Neuronal stem cell (in vitro differentiated cells): ENCODE data around the gene MXD3.

ENCODE experiments used
- DNase-seq: peaks from one replicate; pipeline ENCODE4 v3.0.0-alpha.2; 2013; ENCODE audit warnings: low spot score
- H2AFZ ChIP-seq: one replicate; pipeline ENCODE4 v1.6.1; 2013; ENCODE audit warnings: mild to moderate bottlenecking, low read length, inconsistent platforms
- H2AK5ac ChIP-seq: 2 replicates; pipeline ENCODE4 v1.6.1; 2013; ENCODE audit warnings: low read depth, mild to moderate bottlenecking, inconsistent platforms, low read length, moderate library complexity, mixed read lengths
- H2BK120ac ChIP-seq: 2 replicates; pipeline ENCODE4 v1.6.1; 2013; ENCODE audit warnings: low read depth, mild to moderate bottlenecking, inconsistent platforms, low read length, moderate library complexity, mixed read lengths
- H2BK12ac ChIP-seq: one replicate; pipeline ENCODE4 v1.6.1; 2013; ENCODE audit warnings: low read length, inconsistent platforms
- H2BK15ac ChIP-seq: 2 replicates; pipeline ENCODE4 v1.6.1; 2013; ENCODE audit warnings: mild to moderate bottlenecking, low read length, inconsistent platforms, mixed read lengths
- H2BK5ac ChIP-seq: one replicate; pipeline ENCODE4 v1.6.1; 2013; ENCODE audit warnings: inconsistent platforms, mild to moderate bottlenecking, low read length, moderate library complexity
- H3K14ac ChIP-seq: one replicate; pipeline ENCODE4 v1.6.1; 2013; ENCODE audit warnings: low read length, inconsistent platforms
- H3K18ac ChIP-seq: 2 replicates; pipeline ENCODE4 v1.6.1; 2013; ENCODE audit warnings: low read length, inconsistent platforms
- H3K23ac ChIP-seq: 2 replicates; pipeline ENCODE4 v1.6.1; 2013; ENCODE audit warnings: low read depth, mild to moderate bottlenecking, mixed read lengths, low read length, inconsistent platforms; ENCODE audit not compliant: poor library complexity
- H3K27ac ChIP-seq: replicated peaks from 3 replicates; pipeline ENCODE4 v1.5.1; 2013; ENCODE audit warnings: low read length, inconsistent platforms
- H3K27me3 ChIP-seq, 3 experiments: 2 replicates each; pipeline ENCODE4 v1.6.1; 2013; ENCODE audit warnings: low read length in 3 of 3, mild to moderate bottlenecking in 2 of 3, inconsistent platforms in 1 of 3, low read depth in 1 of 3, mixed read lengths in 1 of 3, moderate library complexity in 1 of 3; ENCODE audit not compliant: control insufficient read depth in 3 of 3, insufficient read depth in 3 of 3
- H3K36me3 ChIP-seq, 2 donors: replicated peaks in 1 of 2; 2 replicates each; pipeline ENCODE4 v1.6.1; 2013; ENCODE audit warnings: low read length in 2 of 2; ENCODE audit not compliant: control insufficient read depth in 2 of 2, insufficient read depth in 2 of 2
- H3K4ac ChIP-seq: 2 replicates; pipeline ENCODE4 v1.6.1; 2013; ENCODE audit warnings: inconsistent platforms, mild to moderate bottlenecking, low read length, moderate library complexity
- H3K4me1 ChIP-seq, 2 donors: 1 replicate in 1 of 2; 2 replicates in 1 of 2; pipeline ENCODE4 v1.6.1; 2013; ENCODE audit warnings: low read length in 2 of 2, low read depth in 1 of 2; ENCODE audit not compliant: control insufficient read depth in 2 of 2, insufficient read depth in 1 of 2
- H3K4me2 ChIP-seq: one replicate; pipeline ENCODE4 v1.6.1; 2013; ENCODE audit warnings: mild to moderate bottlenecking, low read length, inconsistent platforms; ENCODE audit not compliant: insufficient read depth, poor library complexity, severe bottlenecking
- H3K4me3 ChIP-seq, 2 donors: 2 replicates each; pipeline ENCODE4 v1.5.1; 2013; ENCODE audit warnings: low read length in 2 of 2, mild to moderate bottlenecking in 2 of 2, inconsistent platforms in 1 of 2, moderate library complexity in 1 of 2
- H3K79me1 ChIP-seq: one replicate; pipeline ENCODE4 v1.6.1; 2013; ENCODE audit warnings: low read depth, mild to moderate bottlenecking, inconsistent platforms, low read length, moderate library complexity
- H3K9ac ChIP-seq: one replicate; pipeline ENCODE4 v1.6.1; 2013; ENCODE audit warnings: mild to moderate bottlenecking, low read depth, low read length, inconsistent platforms; ENCODE audit not compliant: poor library complexity
- H3K9me3 ChIP-seq, 2 donors: replicated peaks in 1 of 2; 2 replicates each; pipeline versions ENCODE3 to v1.6.1; 2013; ENCODE audit warnings: low read length in 2 of 2, mild to moderate bottlenecking in 2 of 2, inconsistent platforms in 1 of 2, low read depth in 1 of 2, mixed read lengths in 1 of 2, moderate library complexity in 1 of 2; ENCODE audit not compliant: control insufficient read depth in 2 of 2, insufficient read depth in 1 of 2
- H4K8ac ChIP-seq: one replicate; pipeline ENCODE4 v1.6.1; 2013; ENCODE audit warnings: low read depth, mild to moderate bottlenecking, inconsistent platforms, low read length, moderate library complexity
- H4K91ac ChIP-seq: one replicate; pipeline ENCODE4 v1.6.1; 2013; ENCODE audit warnings: low read length, low read depth, mild to moderate bottlenecking, inconsistent platforms; ENCODE audit not compliant: poor library complexity
- WGBS, 2 donors: extraction: QIAGEN DNeasy Blood & Tissue Kit; methylation state at CpG; one replicate each; pipeline ENCODE4 v1.1.7; 2013; ENCODE audit warnings: missing lambda C conversion rate in 2 of 2, mixed read lengths in 1 of 2; ENCODE audit not compliant: insufficient read length in 2 of 2, insufficient replicate concordance in 1 of 2; ENCODE audit errors: extremely low coverage in 2 of 2; 5-methylcytosine and 5-hydroxymethylcytosine counted together

The MXD3 gene

GRCh38 chr5:177317959-177318377 is 6.3 kb upstream of the MXD3 start:
- Histone ChIP-seq H2AFZ (no peak overlapping the region), H2BK15ac (no peak overlapping the region), H3K4ac (no peak overlapping the region), H3K4me2 (no peak overlapping the region), H3K36me3 (peaks cover 0 to 2% of the 10 kb centered on the region in 2 donors), H3K27ac (no peak overlapping the region), H3K4me3 (no peak overlapping the region), H3K23ac (no peak overlapping the region), H4K8ac (no peak overlapping the region), H3K9me3 (peaks cover 0 to 9% of the 10 kb centered on the region in 2 donors), H2BK120ac (no peak overlapping the region), H3K79me1 (no peaks in the 10 kb centered on the region), H2BK5ac (no peak overlapping the region), H3K27me3 (no peaks in the 10 kb centered on the region), H3K9ac (no peak overlapping the region), H2AK5ac (no peak overlapping the region), H4K91ac (no peak overlapping the region), H2BK12ac (no peak overlapping the region), H3K4me1 (peaks cover under 1 to 1% of the 10 kb centered on the region in 2 donors), H3K14ac (no peak overlapping the region), H3K18ac (no peak overlapping the region)
- WGBS, 2 donors: no CpG with 5 or more reads among the region's 7 CpGs
- peak; percentile 55 for DNase-seq

DNA sequence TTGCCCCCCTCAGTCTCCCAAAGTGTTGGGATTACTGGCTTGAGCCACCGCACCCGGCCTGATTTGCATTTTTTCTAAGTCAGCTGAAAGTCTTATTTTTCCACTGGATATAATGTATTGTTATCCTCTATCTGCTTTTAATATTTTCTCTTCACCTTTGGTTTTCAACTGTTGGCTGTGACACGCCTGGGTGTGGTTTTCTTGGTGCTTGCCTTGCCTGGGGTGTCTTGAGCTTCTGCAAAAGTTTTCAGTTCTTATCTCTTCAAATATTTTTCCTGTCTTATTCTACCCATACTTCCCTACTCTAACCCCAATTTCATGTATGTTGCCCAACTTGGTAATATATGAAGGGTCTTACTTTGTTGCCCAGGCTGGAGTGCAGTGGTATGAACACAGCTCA is 4.3 kb upstream of the MXD3 start:
- Histone ChIP-seq H4K8ac (no peak overlapping the region), H2AFZ (no peak overlapping the region), H3K18ac (no peak overlapping the region), H3K4ac (no peak overlapping the region), H3K36me3 (peaks cover 0 to 2% of the 10 kb centered on the region in 2 donors), H2BK15ac (no peak overlapping the region), H3K4me3 (no peak overlapping the region), H3K9me3 (peaks cover 0 to 9% of the 10 kb centered on the region in 2 donors), H2BK12ac (no peak overlapping the region), H3K14ac (no peak overlapping the region), H3K9ac (no peak overlapping the region), H2AK5ac (no peak overlapping the region), H3K23ac (no peak overlapping the region), H3K27ac (no peak overlapping the region), H2BK5ac (no peak overlapping the region), H2BK120ac (no peak overlapping the region), H3K27me3 (no peaks in the 10 kb centered on the region), H3K4me2 (no peak overlapping the region), H4K91ac (no peak overlapping the region), H3K4me1 (peaks cover 6% of the 10 kb centered on the region in 2 donors), H3K79me1 (no peaks in the 10 kb centered on the region)
- DNase-seq: no peak
- WGBS, 2 donors: no CpG with 5 or more reads among the region's 3 CpGs

- no peak for DNase-seq
Observed at GRCh38 chr5:177315411-177315810, 3.7 kb upstream of the MXD3 start.

GRCh38 chr5:177314376-177315342 is 3.0 kb upstream of the MXD3 start:
- Histone ChIP-seq H2BK12ac (no peak overlapping the region), H3K9ac (peak overlapping the region; percentile 9), H3K4ac (no peak overlapping the region), H2AFZ (no peak overlapping the region), H3K79me1 (peaks cover 4% of the 10 kb centered on the region), H3K27ac (no peak overlapping the region), H2BK15ac (peak overlapping the region; percentile 20), H3K23ac (peak overlapping the region; percentile 35), H3K4me2 (no peak overlapping the region), H2BK120ac (no peak overlapping the region), H3K27me3 (peaks cover 0 to 1% (median 0%) of the 10 kb centered on the region in 3 experiments), H3K9me3 (peaks cover 0 to 3% of the 10 kb centered on the region in 2 donors), H4K8ac (no peak overlapping the region), H4K91ac (no peak overlapping the region), H3K18ac (peak overlapping the region; percentile 19), H2AK5ac (peak overlapping the region; percentile 87), H3K14ac (no peak overlapping the region), H3K4me3 (no peak overlapping the region), H3K4me1 (peaks cover 12 to 16% of the 10 kb centered on the region in 2 donors), H2BK5ac (peak overlapping the region; percentile 71), H3K36me3 (peaks cover 0 to 7% of the 10 kb centered on the region in 2 donors)
- no CpG with 5 or more reads among the region's 18 CpGs for WGBS, 2 donors
- DNase-seq: no peak

More at GRCh38 chr5:177315411-177315810, 3.7 kb upstream of the MXD3 start:
- Histone ChIP-seq H3K4me2 (no peak overlapping the region), H4K91ac (no peak overlapping the region), H3K9ac (peak overlapping the region; percentile 55), H3K4ac (no peak overlapping the region), H3K27me3 (peaks cover 0 to 1% (median 0%) of the 10 kb centered on the region in 3 experiments), H3K9me3 (peaks cover 0 to 9% of the 10 kb centered on the region in 2 donors), H3K23ac (peak overlapping the region; percentile 35), H3K14ac (no peak overlapping the region), H3K27ac (no peak overlapping the region), H3K79me1 (peaks cover 2% of the 10 kb centered on the region), H3K4me1 (peaks cover 11 to 12% of the 10 kb centered on the region in 2 donors), H3K4me3 (no peak overlapping the region), H4K8ac (no peak overlapping the region), H2AK5ac (peak overlapping the region; percentile 87), H2AFZ (no peak overlapping the region), H2BK15ac (no peak overlapping the region), H2BK120ac (no peak overlapping the region), H3K18ac (peak overlapping the region; percentile 19), H2BK12ac (no peak overlapping the region), H2BK5ac (no peak overlapping the region), H3K36me3 (peaks cover 0 to 2% of the 10 kb centered on the region in 2 donors)
- no CpG with 5 or more reads among the region's 7 CpGs for WGBS, 2 donors
